ENCODE results near the gene XPOT. TPM values are rescaled to one million over a fixed set of nuclear protein-coding genes. Genes with fewer than 3 reads are reported as not detected.
A peak's percentile ranks its signal among the peaks of the same experiment; 100 is the strongest.

Gene XPOT
- total RNA-seq, 1 experiment from 2014 or later: 155 TPM

DNA sequence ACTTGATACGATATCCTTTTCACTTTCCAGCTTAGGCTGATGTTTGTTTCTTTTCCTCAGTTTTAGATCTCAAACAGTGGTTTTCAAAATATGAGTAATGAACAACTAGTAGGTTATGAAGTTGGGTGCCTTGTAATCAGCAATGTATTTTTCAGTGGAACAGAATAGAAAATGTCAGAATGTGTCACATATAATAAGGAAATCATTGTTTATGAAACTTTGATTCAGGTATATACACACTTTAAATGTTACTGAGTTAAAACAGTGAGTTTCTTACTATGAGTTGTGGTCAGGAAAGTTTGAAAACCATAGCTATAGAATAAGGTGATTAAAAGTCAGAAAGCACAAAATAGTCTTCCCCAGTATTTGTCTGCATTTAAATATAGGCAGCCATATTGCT, 87.5 kb downstream of the XPOT start:
- DNase-seq (ENCODE audit: low read depth, low spot score) (no peak), ATAC-seq (no peak)
- no peaks in the 10 kb centered on the region for H3K27me3 ChIP-seq (ENCODE audit: control insufficient read depth, insufficient read depth, low read length)
- BruUV-seq (replicated peaks): TSS peak; percentile 41
- POLR2A ChIA-PET: no interaction called here
- no peak overlapping the region for H3K4me3 ChIP-seq (ENCODE audit: low read depth in 2 of 2, low read length in 2 of 2)
- intact Hi-C loops (cut with micrococcal nuclease; ENCODE audit: unreplicated experiment): loop anchor here (10.0 kb wide), 1 partner anchor 67 kb away; no protein-coding TSS in a partner anchor
- no peak overlapping the region for H3K27ac ChIP-seq (ENCODE audit: low read length)
- CTCF ChIA-PET: no interaction called here
- in situ Hi-C loops (cut with HindIII; ENCODE audit: low pct_unique_long_range_greater_than_20kb, low sequenced_read_pairs): no loop called here
- TF ChIP-seq, protein P1, sequence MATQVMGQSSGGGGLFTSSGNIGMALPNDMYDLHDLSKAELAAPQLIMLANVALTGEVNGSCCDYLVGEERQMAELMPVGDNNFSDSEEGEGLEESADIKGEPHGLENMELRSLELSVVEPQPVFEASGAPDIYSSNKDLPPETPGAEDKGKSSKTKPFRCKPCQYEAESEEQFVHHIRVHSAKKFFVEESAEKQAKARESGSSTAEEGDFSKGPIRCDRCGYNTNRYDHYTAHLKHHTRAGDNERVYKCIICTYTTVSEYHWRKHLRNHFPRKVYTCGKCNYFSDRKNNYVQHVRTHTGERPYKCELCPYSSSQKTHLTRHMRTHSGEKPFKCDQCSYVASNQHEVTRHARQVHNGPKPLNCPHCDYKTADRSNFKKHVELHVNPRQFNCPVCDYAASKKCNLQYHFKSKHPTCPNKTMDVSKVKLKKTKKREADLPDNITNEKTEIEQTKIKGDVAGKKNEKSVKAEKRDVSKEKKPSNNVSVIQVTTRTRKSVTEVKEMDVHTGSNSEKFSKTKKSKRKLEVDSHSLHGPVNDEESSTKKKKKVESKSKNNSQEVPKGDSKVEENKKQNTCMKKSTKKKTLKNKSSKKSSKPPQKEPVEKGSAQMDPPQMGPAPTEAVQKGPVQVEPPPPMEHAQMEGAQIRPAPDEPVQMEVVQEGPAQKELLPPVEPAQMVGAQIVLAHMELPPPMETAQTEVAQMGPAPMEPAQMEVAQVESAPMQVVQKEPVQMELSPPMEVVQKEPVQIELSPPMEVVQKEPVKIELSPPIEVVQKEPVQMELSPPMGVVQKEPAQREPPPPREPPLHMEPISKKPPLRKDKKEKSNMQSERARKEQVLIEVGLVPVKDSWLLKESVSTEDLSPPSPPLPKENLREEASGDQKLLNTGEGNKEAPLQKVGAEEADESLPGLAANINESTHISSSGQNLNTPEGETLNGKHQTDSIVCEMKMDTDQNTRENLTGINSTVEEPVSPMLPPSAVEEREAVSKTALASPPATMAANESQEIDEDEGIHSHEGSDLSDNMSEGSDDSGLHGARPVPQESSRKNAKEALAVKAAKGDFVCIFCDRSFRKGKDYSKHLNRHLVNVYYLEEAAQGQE (IDR thresholded peaks at IDR 0.05; ENCODE audit: insufficient read depth in 1 of 2, low read depth in 2 of 2, low read length in 1 of 2): no peak
- TF ChIP-seq TCF7L2 (IDR thresholded peaks at IDR 0.05; ENCODE audit: low read depth, low read length): no peak
- TF ChIP-seq, protein P2, sequence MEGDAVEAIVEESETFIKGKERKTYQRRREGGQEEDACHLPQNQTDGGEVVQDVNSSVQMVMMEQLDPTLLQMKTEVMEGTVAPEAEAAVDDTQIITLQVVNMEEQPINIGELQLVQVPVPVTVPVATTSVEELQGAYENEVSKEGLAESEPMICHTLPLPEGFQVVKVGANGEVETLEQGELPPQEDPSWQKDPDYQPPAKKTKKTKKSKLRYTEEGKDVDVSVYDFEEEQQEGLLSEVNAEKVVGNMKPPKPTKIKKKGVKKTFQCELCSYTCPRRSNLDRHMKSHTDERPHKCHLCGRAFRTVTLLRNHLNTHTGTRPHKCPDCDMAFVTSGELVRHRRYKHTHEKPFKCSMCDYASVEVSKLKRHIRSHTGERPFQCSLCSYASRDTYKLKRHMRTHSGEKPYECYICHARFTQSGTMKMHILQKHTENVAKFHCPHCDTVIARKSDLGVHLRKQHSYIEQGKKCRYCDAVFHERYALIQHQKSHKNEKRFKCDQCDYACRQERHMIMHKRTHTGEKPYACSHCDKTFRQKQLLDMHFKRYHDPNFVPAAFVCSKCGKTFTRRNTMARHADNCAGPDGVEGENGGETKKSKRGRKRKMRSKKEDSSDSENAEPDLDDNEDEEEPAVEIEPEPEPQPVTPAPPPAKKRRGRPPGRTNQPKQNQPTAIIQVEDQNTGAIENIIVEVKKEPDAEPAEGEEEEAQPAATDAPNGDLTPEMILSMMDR (IDR thresholded peaks at IDR 0.05): no peak
- no peak for TF ChIP-seq SIN3A (IDR thresholded peaks at IDR 0.05; ENCODE audit: borderline replicate concordance, insufficient read depth, low read depth, low read length)
- no peak for TF ChIP-seq POLR2AphosphoS5 (IDR thresholded peaks at IDR 0.05; ENCODE audit: low read depth, low read length)
- no peaks in the 10 kb centered on the region for H3K9me3 ChIP-seq (ENCODE audit: control insufficient read depth, insufficient read depth, low read depth, low read length)
- no peaks in the 10 kb centered on the region for H3K4me1 ChIP-seq (ENCODE audit: control insufficient read depth, insufficient read depth, low read length)
- H3K36me3 ChIP-seq (ENCODE audit: control insufficient read depth, insufficient read depth, low read length): peaks cover 65% of the 10 kb centered on the region

DNA sequence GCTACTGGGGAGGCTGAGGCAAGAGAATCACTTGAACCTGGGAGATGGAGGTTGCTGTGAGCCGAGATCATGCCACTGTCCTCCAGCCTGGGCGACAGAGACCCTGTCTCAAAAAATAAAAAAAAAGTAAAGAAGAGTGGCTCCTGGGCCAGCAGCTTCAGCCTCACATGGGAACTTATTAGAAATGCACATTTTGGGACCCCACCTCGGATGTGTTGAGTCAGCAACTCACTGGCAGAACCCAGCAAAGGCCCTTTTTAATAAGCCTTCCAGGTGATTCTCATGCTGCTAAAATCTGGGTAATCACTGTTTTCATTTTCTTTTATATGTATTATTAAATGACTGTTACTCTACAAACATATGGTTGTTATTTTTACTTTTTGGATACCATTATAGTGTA, 89.3 kb downstream of the XPOT start:
- H3K36me3 ChIP-seq (ENCODE audit: control insufficient read depth, insufficient read depth, low read length): peaks cover 65% of the 10 kb centered on the region
- CTCF ChIA-PET: interaction anchor here (0.6 kb wide), 1 partner anchor 56 kb away, joined by 3 read pairs; no protein-coding TSS in a partner anchor
- H3K4me3 ChIP-seq (ENCODE audit: low read depth in 2 of 2, low read length in 2 of 2): no peak overlapping the region
- no peak overlapping the region for H3K27ac ChIP-seq (ENCODE audit: low read length)
- POLR2A ChIA-PET: no interaction called here
- no peaks in the 10 kb centered on the region for H3K4me1 ChIP-seq (ENCODE audit: control insufficient read depth, insufficient read depth, low read length)
- no TSS peak for BruUV-seq (replicated peaks)
- ATAC-seq (no peak), DNase-seq (ENCODE audit: low read depth, low spot score) (no peak)
- intact Hi-C loops (cut with micrococcal nuclease; ENCODE audit: unreplicated experiment) (loop anchor here (10.0 kb wide), 1 partner anchor 69 kb away; no protein-coding TSS in a partner anchor), in situ Hi-C loops (cut with HindIII; ENCODE audit: low pct_unique_long_range_greater_than_20kb, low sequenced_read_pairs) (no loop called here)
- no peak for TF ChIP-seq POLR2AphosphoS5 (IDR thresholded peaks at IDR 0.05; ENCODE audit: low read depth, low read length)
- no peaks in the 10 kb centered on the region for H3K9me3 ChIP-seq (ENCODE audit: control insufficient read depth, insufficient read depth, low read depth, low read length)
- H3K27me3 ChIP-seq (ENCODE audit: control insufficient read depth, insufficient read depth, low read length): no peaks in the 10 kb centered on the region

DNA sequence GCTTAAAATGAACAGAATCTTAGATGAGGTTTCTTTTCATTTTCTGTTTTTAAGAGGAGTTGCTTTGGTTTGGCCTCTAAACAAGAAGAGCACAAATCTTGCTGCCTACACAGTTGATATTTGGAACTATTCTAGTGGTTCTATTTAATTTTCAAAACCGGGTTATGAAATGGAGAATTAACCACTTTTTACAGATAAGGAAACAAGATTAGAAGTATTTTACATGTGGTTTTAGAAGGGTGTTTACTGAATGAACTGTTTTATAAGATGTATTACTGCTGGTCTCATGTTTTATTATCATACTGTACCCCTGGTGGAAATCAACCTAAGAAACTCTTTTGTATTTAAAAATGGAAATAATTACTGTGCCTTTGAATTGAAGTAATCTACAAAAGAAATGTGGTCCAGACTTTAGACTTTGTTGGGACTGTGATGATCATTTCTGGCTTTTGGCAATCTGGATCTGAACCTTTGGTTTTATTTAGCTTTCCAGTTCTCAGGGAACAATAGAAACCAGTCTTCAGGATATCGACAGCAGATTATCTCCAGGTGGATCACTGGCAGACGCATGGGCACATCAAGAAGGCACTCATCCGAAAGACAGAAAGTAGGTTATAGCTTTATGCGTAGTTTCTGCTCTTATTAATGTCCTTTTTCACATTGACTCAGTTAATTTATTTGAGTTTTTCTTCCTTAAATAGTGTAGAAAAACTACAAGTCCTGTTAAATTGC, 91.0 kb downstream of the XPOT start:
- intact Hi-C loops (cut with micrococcal nuclease; ENCODE audit: unreplicated experiment) (loop anchor here (10.0 kb wide), 1 partner anchor 70 kb away; no protein-coding TSS in a partner anchor), in situ Hi-C loops (cut with HindIII; ENCODE audit: low pct_unique_long_range_greater_than_20kb, low sequenced_read_pairs) (no loop called here)
- DNase-seq (ENCODE audit: low read depth, low spot score) (no peak), ATAC-seq (no peak)
- no peaks in the 10 kb centered on the region for H3K9me3 ChIP-seq (ENCODE audit: control insufficient read depth, insufficient read depth, low read depth, low read length)
- TF ChIP-seq, protein P1 (IDR thresholded peaks at IDR 0.05; ENCODE audit: insufficient read depth in 1 of 2, low read depth in 2 of 2, low read length in 1 of 2): no peak
- TF ChIP-seq SIN3A (IDR thresholded peaks at IDR 0.05; ENCODE audit: borderline replicate concordance, insufficient read depth, low read depth, low read length): no peak
- no peak for TF ChIP-seq POLR2AphosphoS5 (IDR thresholded peaks at IDR 0.05; ENCODE audit: low read depth, low read length)
- no peak for TF ChIP-seq TCF7L2 (IDR thresholded peaks at IDR 0.05; ENCODE audit: low read depth, low read length)
- TF ChIP-seq, protein P2 (IDR thresholded peaks at IDR 0.05): no peak
- peaks cover 55% of the 10 kb centered on the region for H3K36me3 ChIP-seq (ENCODE audit: control insufficient read depth, insufficient read depth, low read length)
- POLR2A ChIA-PET: no interaction called here
- no peak overlapping the region for H3K4me3 ChIP-seq (ENCODE audit: low read depth in 2 of 2, low read length in 2 of 2)
- no peaks in the 10 kb centered on the region for H3K27me3 ChIP-seq (ENCODE audit: control insufficient read depth, insufficient read depth, low read length)
- TSS peak; percentile 28 for BruUV-seq (replicated peaks)
- no peaks in the 10 kb centered on the region for H3K4me1 ChIP-seq (ENCODE audit: control insufficient read depth, insufficient read depth, low read length)
- CTCF ChIA-PET: no interaction called here
- H3K27ac ChIP-seq (ENCODE audit: low read length): no peak overlapping the region
